IPS-NIHi7 (cell line): ENCODE data around the gene FBXO2.

Experiments used
- DNase-seq: peaks from one replicate; pipeline ENCODE4 v3.0.0; 2012; ENCODE audit warnings: mixed read lengths; ENCODE audit errors: extremely low spot score

The FBXO2 gene

GRCh38 chr1:11654137-11654938 lies at the start of gene FBXO2, which contains the start of gene FBXO44:
Gene FBXO2 (minus strand): TSS chr1:11654429. CDS start chr1:11654340, 89 bp downstream.
Gene FBXO44 (plus strand): TSS chr1:11654877. CDS start chr1:11655836, 959 bp downstream.
- DNase-seq = peak; percentile 78

GRCh38 chr1:11703357-11704193 lies 49.3 kb upstream of the FBXO2 start:
- no peak for DNase-seq

- no peak for DNase-seq
Observed at GRCh38 chr1:11701981-11702803, 48.0 kb upstream of the FBXO2 start.

GRCh38 chr1:11701551-11701961 lies 47.3 kb upstream of the FBXO2 start:
- DNase-seq = no peak

GRCh38 chr1:11700601-11701467 lies 46.6 kb upstream of the FBXO2 start:
- DNase-seq = no peak

- DNase-seq = no peak
Observed at GRCh38 chr1:11697893-11698210, 43.6 kb upstream of the FBXO2 start.

- DNase-seq = no peak
Observed at GRCh38 chr1:11697188-11697892, 43.1 kb upstream of the FBXO2 start.

GRCh38 chr1:11695861-11696260 lies 41.6 kb upstream of the FBXO2 start:
- DNase-seq = no peak

- no peak for DNase-seq
Observed at GRCh38 chr1:11693917-11694316, 39.7 kb upstream of the FBXO2 start.

- no peak for DNase-seq
Observed at GRCh38 chr1:11693024-11693590, 38.9 kb upstream of the FBXO2 start.

GRCh38 chr1:11691928-11692711 lies 37.9 kb upstream of the FBXO2 start:
- no peak for DNase-seq

GRCh38 chr1:11691302-11691914 lies 37.2 kb upstream of the FBXO2 start, which contains the start of gene DRAXIN:
Gene DRAXIN (plus strand): TSS chr1:11691710. CDS start chr1:11706259, 14,549 bp downstream.
- peak; percentile 86 for DNase-seq

GRCh38 chr1:11690397-11691301 lies 36.4 kb upstream of the FBXO2 start:
- DNase-seq = no peak

GRCh38 chr1:11688506-11688905 lies 34.3 kb upstream of the FBXO2 start:
- DNase-seq = no peak

GRCh38 chr1:11685210-11685752 lies 31.1 kb upstream of the FBXO2 start:
- DNase-seq = no peak

- DNase-seq = no peak
Observed at GRCh38 chr1:11684070-11684469, 29.8 kb upstream of the FBXO2 start.

GRCh38 chr1:11682799-11683198 lies 28.6 kb upstream of the FBXO2 start:
- DNase-seq = no peak
